Liver (tissue), 4 donors: Measurements from ENCODE around the gene MOSPD2. TPM values are rescaled to one million over a fixed set of nuclear protein-coding genes. Genes with fewer than 3 reads are reported as not detected.

Experiments used
- polyA plus RNA-seq, 2 donors: library from polyadenylated mRNA; stranded (reverse) in 1 of 2; unstranded in 1 of 2; fragments of 200-250 nt in 1 of 2; fragments of >200 nt in 1 of 2; fragmentation: Nextera tagmentation in 1 of 2; extraction: Ambion mirVana in 1 of 2; gene quantifications; one replicate each; pipeline versions ENCODE4 v1.2.1 to v1.2.3, GENCODE V29; 2013 to 2015
- total RNA-seq, 2 donors: library from RNA; depleted of rRNA; stranded (reverse); fragments of >200 nt; gene quantifications; one replicate each; pipeline ENCODE4 v1.2.3, GENCODE V29; 2014
- donor health status: healthy.
- donor health status: healthy.
- donor health status: healthy.

MOSPD2 gene
- total and polyA plus RNA-seq, 4 donors = 3.0 to 9.1 (median 4.9) TPM

Other genes starting within 250 kb of the MOSPD2 start
- gene FANCB, start 352 bp upstream of the MOSPD2 start, total RNA-seq = 1 to 10 TPM in 1 of 2 donors, under 1 TPM in 1; 0.25 to 6.2 TPM
- under 1 TPM; 0.07 to 0.32 TPM for gene FANCB, start 352 bp upstream of the MOSPD2 start, polyA plus RNA-seq